Stimulated activated CD4-positive, alpha-beta T cell treated with anti-CD3 and anti-CD28 coated beads, Interleukin-15, amount 100 ng/mL, for 1 hour (primary cell): ENCODE data around the gene KRTAP19-3.
"Not testable (repeated sequence)": the region's sequence is repeated elsewhere in the genome, so short reads cannot be mapped to it uniquely, and the experiment has no call there.

Experiments used
- DNase-seq, 2 donors: peaks; one replicate each; pipeline ENCODE4 v3.0.0-alpha.2; 2020; ENCODE audit warnings: low read depth in 1 of 2, low spot score in 1 of 2

KRTAP19-3 gene

DNA sequence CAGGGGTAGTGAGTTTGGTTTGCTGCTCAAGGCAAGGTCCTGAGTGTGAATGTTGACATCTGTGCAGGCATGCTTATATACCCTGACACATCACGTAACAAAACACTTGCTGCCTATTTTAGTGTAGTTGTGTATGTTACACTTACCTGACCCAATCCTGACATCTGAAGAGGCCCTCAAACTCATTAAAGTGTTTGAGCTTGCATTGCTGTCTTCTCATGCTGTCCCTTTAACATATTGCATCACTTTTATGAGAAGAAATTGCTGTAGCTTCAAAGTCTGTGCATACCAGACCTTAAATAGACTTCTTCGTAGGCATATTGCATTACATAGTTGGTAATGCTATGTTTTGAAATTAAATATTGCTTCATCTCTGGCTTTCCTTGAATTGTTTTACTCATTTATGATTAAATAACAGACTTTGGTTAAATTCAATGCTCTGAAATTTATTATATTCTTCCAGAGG lies at the start of gene KRTAP19-3:
KRTAP19-3 (minus strand) TSS at position 51 of the 466 bp plus-strand sequence. CDS start 56 bp downstream, outside the sequence.
- DNase-seq, result no peak

DNA sequence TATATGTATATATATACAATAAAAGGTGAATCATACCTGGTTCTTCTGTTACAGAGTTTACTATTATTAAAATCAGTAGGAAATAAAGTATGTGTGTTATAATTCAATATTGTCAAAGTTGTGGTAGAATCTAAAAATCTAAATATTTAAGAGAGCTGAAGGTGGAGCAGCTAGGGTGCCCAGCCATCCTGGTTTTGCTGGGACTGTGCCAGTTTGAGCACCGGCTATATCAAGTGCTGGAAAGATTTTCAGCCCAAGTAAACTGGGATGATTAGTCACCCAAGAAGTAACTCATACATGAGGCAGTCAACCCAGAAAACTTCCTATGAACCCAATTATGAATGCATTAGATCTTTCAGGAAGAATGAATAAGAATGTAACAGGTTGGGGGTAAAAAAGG lies 27.1 kb upstream of the KRTAP19-3 start:
- DNase-seq, result no peak

DNA sequence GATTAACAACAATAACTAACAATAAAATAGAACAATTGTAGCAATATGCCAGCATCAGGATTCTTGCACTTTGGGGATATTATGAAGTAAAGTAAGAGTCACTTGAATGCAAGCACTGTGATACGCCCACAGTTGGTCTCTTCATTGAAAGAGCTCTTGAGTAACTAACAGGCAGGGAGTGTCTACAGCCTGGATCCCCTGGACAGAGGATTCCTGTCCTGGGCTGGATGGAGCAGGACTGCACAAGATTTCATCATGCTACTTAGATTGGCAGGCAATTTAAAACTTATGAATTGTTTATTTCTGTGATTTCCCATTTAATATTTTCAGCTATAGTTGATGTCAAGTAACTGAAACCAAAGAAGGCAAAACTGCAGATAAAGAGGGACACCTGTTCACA lies 23.9 kb upstream of the KRTAP19-3 start:
- DNase-seq, result no peak

DNA sequence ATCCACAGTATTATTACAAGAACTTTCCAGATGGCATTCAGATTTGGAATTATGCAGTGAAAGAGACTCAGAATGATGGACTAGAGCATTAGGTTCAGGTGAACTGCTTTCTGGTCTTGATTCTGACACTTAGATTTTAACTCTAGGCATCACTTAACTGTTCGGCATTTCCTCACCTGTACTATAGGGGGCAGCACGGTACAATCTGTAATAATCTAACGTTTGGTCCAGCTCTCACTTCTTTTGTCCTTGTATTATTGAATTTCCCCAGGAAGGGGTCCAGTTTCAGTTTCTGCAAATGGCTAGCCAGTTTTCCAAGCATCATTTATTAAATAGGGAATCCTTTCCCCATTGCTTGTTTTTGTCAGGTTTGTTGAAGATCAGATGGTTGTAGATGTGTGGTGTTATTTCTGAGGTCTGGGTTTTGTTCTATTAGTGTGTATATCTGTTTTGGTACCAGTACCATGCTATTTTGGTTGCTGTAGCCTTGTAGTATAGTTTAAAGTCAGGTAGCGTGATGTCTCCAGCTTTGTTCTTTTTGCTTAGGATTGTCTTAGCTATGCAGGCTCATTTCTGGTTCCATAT lies 13.9 kb upstream of the KRTAP19-3 start:
- DNase-seq, result not testable (repeated sequence)

DNA sequence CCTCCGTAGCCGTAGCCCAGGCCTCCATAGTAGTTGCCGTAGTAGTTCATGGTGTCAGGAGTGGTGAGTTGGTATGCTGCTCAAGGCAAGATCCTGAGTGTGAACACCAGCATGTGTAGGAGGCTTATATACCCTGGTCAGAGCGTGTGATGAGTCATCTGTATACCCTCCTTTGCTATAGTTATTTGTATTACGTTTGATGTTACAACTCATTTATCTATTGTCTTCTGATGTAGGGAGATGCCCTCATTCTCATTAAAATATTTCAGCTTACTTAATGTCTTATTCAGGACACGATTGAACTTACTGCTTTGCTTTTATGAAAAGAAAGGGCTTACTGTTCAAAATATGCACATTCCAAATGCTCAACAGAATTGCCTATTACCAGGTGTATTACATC lies 10.2 kb upstream of the KRTAP19-3 start, which contains the start of gene KRTAP19-5:
KRTAP19-5 (minus strand) TSS at position 101 of the 400 bp plus-strand sequence; CDS start at position 50, 51 bp downstream.
- no peak for DNase-seq

DNA sequence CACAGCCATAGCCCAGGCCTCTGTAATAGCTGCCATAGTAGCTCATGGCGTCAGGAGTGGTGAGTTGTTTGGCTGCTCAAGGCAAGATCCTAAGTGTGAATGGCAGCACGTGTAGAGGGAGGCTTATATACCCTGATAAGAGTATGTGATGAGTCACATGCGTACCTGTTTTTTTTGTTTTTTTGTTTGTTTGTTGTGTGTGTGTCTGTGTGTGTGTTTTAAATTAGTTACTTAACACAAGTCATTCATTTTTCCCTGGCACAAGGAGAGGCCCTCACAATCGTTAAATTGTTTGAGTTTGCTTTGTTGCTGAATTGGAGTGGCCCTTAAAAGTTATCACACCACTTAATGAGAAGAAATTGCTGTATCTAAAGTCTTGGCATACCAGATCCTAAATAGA lies 5.3 kb upstream of the KRTAP19-3 start, which contains the start of gene KRTAP19-4:
KRTAP19-4 (minus strand) TSS at position 101 of the 400 bp plus-strand sequence; CDS start at position 46, 55 bp downstream.
- DNase-seq, result no peak

DNA sequence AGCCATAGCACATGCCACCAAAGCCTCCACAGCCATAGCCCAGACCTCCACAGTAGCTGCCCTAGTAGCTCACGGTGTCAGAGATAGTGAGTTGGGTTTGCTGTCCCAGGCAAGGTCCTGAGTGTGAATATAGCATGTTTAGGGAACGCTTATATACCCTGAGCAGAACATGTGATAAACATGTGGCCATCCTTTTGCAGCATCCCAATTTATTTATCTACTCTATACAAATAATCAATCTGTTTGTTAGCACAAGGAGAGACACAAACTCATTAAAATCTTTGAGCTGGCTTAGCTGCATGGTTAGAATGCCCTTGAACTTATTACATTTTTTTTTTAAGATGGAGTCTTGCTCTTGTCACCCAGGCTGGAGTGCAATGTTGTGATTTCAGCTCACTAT lies 4.5 kb downstream of the KRTAP19-3 start, which contains the start of gene KRTAP19-2:
KRTAP19-2 (minus strand) TSS at position 101 of the 400 bp plus-strand sequence; CDS start at position 13, 88 bp downstream.
- no peak for DNase-seq

DNA sequence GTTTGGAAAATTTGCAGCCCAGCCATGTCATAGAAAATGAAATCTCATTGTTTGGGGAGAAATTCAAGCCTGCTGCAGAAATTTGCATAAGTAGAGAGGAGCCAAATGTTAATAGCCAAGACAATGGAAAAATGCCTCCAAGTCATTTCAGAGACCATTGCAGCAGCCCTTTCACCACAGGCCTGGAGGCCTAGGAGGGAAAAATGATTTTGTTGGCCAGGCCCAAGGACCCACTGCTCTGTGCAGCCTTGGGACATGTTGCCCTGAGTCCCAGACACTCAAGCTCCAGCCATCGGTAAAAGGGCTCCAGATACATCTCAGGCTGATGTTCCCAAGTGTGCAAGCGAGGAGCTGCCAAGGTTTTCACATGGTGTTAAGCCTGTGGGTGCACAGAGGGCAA lies 5.6 kb downstream of the KRTAP19-3 start:
- DNase-seq, result no peak

DNA sequence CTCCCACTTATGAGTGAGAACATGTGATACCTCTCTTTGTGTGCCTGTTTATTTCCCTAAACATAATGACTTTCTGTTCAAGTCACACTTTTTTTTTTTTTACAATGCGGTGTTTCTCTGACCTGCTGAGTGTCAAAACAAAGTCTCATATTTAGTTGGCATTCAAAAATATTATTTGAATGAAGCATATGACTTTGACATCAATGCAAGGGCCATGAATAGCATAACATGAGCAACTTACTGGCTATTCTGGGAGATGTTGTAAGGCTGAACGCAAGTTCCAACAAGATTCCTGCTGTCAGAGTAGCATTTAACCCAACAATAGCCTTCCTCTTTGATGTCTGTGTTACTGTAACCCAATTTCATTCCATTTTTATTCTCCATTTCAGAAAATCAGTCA lies 9.7 kb downstream of the KRTAP19-3 start:
- DNase-seq, result no peak

DNA sequence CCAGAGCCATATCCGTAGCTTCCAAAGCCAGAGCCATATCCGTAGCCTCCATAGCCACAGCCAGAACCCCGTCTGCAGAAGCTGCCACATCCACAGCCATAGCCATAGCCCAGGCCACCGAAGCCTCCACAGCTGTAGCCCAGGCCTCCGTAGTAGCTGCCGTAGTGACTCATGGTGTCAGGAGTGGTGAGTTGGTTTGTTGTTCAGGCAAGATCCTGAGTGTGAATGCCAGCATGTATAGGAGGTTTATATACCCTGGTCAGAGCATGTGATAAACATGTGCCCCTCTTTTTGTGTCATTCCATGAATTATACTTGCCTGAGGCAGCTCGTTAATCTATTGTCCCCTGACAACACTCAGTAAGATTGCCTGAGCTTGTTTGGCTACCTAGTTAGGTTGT lies 11.7 kb downstream of the KRTAP19-3 start, which contains the start of gene KRTAP19-1:
KRTAP19-1 (minus strand) TSS at position 223 of the 400 bp plus-strand sequence; CDS start at position 173, 50 bp downstream.
- DNase-seq, result no peak

DNA sequence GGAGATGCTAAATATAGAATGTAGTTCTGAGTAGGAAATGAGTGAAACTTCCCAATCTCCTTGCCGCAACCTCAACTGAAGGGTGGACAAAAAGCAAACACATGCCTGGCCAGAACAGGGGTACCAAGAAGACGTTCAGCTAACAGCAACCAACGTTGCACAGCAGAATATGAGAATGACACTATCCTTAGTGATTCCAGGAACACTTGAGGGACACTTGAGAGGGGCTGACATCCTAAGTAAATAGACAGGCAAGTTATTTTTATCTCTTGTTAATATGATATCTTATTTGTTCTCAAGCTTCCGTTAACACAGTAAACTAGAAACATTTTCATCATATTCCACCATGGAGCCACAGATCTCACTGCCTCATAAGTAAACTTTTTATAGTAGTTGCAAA lies 12.6 kb downstream of the KRTAP19-3 start:
- DNase-seq, result no peak

DNA sequence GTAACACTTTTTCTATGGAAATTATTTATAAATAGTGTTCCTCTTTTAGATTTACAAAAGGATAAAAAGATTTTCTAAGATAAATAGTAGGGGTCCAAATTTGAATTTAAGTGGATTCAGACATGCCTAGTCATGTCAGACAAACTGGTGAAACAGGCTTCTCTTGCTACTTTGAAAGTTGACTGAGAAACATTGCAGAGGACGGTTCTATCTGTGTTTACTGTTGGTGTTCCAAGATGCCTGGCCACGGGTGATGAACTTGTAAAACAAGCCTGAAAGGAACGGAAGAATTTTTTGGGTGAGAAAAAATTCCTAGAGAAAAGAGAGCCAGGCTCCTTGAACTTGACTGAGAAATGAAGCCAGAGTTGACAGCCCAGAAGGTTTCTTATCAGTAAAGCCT lies 13.8 kb downstream of the KRTAP19-3 start:
- no peak for DNase-seq

DNA sequence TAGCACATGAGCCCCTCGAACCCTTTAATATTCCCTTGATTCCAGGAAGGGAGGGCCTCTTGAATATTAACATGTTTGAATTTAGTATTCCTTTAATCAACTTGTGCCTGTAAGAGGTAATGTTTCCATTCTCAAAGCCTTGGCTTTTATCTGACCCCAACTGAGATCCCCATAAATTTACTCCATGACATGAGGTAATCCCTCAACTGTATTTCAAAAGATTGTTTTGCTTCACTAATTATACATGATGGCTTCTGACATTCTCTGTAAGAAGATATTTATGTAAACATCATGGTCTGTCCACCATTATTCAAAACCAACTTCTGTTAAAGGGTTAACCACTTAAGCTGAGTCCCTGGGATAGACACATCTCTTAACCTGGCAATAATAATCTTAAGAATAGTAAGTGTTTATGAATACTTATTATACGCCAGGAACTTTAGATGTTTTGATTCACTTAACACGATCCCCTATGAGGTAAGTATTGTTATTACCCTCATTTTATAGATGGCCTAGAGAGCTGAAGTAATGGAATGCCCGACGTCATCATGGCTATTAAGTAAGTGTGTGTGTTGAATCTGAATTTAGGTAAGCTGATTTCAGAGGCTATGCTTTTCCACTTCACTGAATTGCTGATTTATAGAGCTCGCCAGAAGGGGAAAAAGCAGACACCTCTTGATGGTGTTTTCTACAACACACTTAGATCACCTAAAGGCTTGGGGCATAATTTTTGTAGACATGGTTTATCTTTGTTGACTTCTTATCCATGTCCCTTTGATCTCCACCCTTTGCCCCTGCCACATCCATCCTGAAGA lies 22.7 kb downstream of the KRTAP19-3 start:
- no peak for DNase-seq

DNA sequence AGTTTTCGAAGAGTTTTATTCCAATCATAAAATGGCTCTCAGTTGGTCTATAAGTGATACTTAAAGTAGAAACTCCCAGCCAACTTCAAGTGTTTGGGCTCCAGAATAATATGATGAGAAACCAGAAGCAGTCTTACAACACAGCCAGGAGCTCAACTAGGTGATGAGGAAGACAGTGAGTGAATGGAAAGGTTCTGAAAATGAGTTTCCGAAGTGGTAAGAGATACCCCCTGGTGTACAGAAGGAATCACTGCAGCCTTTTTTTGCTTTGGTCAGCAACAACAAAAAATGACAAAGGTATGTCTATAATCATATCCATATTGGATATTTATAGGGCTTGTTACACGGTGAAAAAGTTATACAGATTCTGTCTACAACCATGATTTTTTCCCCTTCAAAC lies 28.1 kb downstream of the KRTAP19-3 start:
- no peak for DNase-seq

DNA sequence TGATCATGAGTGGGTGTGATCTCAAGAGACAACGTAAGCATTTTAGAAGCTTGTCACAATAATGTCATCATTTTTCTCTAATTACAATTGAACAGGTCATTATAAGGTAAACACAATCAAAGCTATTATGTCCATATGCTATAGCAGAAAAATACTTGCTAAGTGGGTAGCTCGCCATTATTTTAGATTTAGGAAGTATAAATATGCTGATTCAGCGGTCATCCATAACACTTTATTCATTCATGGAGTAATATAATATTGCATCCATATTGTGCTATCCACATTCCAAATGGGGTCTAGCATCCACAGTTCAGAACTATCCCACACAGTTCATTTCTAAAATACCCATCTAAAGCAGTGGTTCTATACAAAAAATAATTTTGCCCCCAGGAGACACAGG lies 43.3 kb downstream of the KRTAP19-3 start:
- DNase-seq, result no peak

DNA sequence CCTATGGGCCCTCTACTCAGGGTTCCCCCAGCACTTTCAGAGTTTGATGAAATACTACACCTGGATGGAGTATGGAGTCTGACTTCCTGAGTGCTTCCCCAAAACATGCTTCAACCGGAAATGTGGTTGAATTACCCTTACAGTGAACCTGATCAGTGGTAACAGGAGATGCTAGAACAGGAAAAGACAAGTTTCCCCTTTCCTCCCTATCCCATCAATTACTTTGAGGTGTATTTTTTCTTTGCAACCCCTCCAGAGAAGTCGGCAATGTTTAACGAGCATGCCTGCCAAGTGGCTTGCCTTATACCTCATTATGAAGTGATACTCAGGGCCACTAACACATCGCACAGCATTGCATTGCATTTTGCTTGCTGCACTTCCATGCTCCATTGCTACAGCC lies 44.8 kb downstream of the KRTAP19-3 start:
- no peak for DNase-seq

DNA sequence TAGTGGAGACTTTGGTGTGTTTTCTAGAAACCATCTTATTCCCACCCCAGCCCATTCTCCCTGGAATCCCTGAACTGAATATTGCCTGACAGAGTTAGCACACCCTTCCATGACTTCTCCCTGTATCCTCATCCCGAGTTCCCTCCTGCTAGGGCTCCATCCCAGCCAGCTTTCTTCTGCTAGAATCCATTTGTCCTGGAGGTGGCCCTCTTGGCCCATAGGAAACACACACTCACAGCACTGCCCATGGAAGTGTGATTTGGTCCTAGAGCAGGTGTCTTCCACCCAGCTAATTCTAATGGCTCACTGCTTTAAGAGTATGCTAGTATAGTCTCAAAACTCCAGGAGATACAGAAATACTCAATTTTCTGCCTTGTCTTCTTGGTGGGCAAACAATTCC lies 47.6 kb downstream of the KRTAP19-3 start:
- DNase-seq, result no peak

DNA sequence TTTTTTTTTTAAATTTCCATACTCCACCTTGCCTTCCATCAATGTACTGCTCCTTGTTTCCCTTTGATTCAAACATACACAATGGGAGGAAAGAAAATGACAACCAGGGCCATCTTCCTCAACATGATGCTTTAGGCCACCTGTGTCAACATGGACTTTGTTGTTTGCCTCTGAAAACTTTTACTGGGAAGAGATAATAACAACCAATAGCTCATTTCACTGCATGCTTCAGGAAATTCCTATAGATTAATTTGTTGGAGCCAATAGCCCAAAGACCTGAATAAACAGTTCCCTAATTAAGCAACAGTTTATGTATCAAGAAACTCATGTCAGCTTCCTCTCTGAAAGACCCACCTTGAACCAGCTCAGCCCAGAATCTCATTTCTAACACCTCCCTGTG lies 48.6 kb downstream of the KRTAP19-3 start:
- DNase-seq, result no peak
